Measurements from ENCODE around the gene CAPN9. TPM values are rescaled to one million over a fixed set of nuclear protein-coding genes. Genes with fewer than 3 reads are reported as not detected.

CAPN9 gene
- total RNA-seq, 2 donors from 2014 or later: 1.2 TPM; not detected in 1

DNA sequence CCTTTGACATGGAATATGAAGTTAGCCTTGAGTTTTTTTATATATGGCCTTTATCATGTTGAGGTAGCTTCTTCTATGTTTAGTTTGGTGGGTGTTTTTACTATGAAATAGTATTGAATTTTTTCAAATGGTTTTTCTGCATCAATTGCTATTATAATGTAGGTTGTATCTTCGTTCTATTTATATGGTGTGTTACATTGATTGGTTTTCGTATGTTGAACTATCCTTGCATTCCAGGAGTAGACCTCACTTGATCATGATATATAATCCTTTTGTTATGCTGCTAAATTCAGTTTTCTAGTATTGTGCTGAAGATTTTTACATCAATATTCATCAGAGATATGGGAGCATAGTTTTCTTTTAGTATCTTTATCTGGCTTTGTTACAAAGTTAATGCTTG, 65.4 kb downstream of the CAPN9 start:
- Histone ChIP-seq H3K9me3 (peaks cover 5% of the 10 kb centered on the region), H3K27ac (no peak overlapping the region), H3K27me3 (replicated peaks; ENCODE audit: insufficient read depth) (no peaks in the 10 kb centered on the region), H3K4me3 (no peak overlapping the region), H3K36me3 (no peaks in the 10 kb centered on the region), H3K4me1 (ENCODE audit: control insufficient read depth in 1 of 2, low read depth in 2 of 2) (peaks cover 6 to 23% of the 10 kb centered on the region in 2 donors)
- TF ChIP-seq, protein P1, sequence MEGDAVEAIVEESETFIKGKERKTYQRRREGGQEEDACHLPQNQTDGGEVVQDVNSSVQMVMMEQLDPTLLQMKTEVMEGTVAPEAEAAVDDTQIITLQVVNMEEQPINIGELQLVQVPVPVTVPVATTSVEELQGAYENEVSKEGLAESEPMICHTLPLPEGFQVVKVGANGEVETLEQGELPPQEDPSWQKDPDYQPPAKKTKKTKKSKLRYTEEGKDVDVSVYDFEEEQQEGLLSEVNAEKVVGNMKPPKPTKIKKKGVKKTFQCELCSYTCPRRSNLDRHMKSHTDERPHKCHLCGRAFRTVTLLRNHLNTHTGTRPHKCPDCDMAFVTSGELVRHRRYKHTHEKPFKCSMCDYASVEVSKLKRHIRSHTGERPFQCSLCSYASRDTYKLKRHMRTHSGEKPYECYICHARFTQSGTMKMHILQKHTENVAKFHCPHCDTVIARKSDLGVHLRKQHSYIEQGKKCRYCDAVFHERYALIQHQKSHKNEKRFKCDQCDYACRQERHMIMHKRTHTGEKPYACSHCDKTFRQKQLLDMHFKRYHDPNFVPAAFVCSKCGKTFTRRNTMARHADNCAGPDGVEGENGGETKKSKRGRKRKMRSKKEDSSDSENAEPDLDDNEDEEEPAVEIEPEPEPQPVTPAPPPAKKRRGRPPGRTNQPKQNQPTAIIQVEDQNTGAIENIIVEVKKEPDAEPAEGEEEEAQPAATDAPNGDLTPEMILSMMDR (IDR thresholded peaks at IDR 0.05): no peak
- DNase-seq (ENCODE audit: low spot score) (no peak), ATAC-seq (ENCODE audit: insufficient number of reproducible peaks, low FRiP score, low read depth) (no peak)

DNA sequence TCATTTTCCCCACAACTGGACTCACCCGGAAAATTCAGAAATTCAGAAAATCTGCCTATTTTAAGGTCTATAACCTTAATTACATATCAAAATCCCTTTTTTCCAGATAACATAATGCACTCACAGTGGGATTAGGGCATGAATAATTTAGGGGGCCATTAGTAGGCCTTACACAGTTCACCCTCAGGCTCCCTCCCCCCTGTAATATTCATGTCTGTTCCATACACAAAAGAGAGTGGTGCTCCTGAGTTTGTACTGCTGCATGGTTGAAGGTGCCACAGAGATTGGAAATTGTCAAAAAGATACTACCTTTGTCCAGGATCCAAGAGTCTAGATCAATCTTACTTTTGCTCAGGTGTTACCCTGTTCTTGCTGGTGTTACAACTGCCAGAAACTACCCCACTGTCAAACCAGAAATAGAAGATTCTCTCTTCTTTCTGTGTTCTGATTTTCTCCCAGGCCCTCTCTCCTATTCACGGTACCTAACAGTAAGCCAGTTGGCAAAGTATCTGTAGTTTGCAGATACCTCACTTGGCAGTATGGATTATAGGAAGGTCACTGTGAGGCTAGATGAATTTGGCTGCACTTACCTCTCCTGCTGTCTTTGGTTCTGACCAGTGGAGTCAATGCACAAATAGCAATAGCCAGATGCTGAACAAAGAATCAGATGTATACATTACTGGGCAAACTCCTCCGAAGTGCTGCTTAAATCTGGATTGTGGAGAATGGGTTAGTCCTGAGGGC, 67.9 kb downstream of the CAPN9 start:
- ATAC-seq (ENCODE audit: insufficient number of reproducible peaks, low FRiP score, low read depth) (no peak), DNase-seq (ENCODE audit: low spot score) (no peak)
- H3K36me3 ChIP-seq: no peaks in the 10 kb centered on the region
- no peak overlapping the region for H3K27ac ChIP-seq
- H3K4me3 ChIP-seq: no peak overlapping the region
- no peaks in the 10 kb centered on the region for H3K27me3 ChIP-seq (replicated peaks; ENCODE audit: insufficient read depth)
- TF ChIP-seq, protein P1 (IDR thresholded peaks at IDR 0.05): no peak
- H3K9me3 ChIP-seq: peaks cover 5% of the 10 kb centered on the region
- no peaks in the 10 kb centered on the region for H3K4me1 ChIP-seq (ENCODE audit: control insufficient read depth in 1 of 2, low read depth in 2 of 2)

DNA sequence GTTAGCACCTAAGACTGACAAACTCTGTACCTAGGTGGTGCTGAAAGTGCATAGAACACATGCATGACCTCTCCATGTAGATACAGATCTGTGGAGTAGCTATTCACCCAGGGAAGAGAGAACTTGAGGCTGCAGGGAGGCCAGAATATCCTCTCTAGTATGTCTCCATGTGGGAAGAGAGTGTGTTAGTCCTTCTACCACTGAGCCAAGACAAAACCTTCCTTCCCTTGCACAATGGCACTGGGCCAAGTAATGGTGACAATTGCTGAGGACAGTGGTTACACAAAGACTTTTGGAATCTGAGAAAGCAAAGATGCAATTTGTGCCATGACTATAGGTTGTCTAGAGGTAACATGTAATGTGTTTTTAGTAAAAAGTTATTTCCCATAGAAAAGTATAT, 68.8 kb downstream of the CAPN9 start:
- Histone ChIP-seq H3K27ac (no peak overlapping the region), H3K4me3 (no peak overlapping the region), H3K4me1 (ENCODE audit: control insufficient read depth in 1 of 2, low read depth in 2 of 2) (no peaks in the 10 kb centered on the region), H3K9me3 (peaks cover 5% of the 10 kb centered on the region), H3K27me3 (replicated peaks; ENCODE audit: insufficient read depth) (no peaks in the 10 kb centered on the region), H3K36me3 (no peaks in the 10 kb centered on the region)
- TF ChIP-seq, protein P1 (IDR thresholded peaks at IDR 0.05): no peak
- DNase-seq (ENCODE audit: low spot score): no peak
- ATAC-seq (ENCODE audit: insufficient number of reproducible peaks, low FRiP score, low read depth): no peak

DNA sequence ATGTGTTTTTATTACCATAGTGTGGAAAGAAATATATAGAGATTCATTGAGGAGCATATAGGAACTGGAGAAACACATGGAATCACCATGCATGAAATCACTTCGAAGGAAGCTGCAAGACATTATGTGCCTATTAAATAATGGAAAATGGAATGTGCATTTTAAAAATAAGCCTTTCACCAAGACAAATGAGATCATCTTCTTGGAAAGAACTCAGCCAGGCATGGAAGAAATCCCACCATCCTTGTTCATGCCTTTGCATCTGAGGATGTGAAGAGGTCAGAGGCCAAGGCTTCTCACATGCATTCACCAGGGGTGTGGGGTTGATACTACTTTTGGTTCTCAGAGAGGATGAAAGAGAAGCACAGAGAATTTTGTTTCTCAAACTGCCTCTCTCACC, 71.2 kb downstream of the CAPN9 start:
- ATAC-seq (ENCODE audit: insufficient number of reproducible peaks, low FRiP score, low read depth): no peak
- H3K36me3 ChIP-seq: no peaks in the 10 kb centered on the region
- peaks cover under 1% of the 10 kb centered on the region for H3K9me3 ChIP-seq
- peaks cover 0 to 22% of the 10 kb centered on the region in 2 donors for H3K4me1 ChIP-seq (ENCODE audit: control insufficient read depth in 1 of 2, low read depth in 2 of 2)
- no peak overlapping the region for H3K4me3 ChIP-seq
- TF ChIP-seq, protein P1 (IDR thresholded peaks at IDR 0.05): no peak
- DNase-seq (ENCODE audit: low spot score): no peak
- no peaks in the 10 kb centered on the region for H3K27me3 ChIP-seq (replicated peaks; ENCODE audit: insufficient read depth)
- H3K27ac ChIP-seq: no peak overlapping the region

DNA sequence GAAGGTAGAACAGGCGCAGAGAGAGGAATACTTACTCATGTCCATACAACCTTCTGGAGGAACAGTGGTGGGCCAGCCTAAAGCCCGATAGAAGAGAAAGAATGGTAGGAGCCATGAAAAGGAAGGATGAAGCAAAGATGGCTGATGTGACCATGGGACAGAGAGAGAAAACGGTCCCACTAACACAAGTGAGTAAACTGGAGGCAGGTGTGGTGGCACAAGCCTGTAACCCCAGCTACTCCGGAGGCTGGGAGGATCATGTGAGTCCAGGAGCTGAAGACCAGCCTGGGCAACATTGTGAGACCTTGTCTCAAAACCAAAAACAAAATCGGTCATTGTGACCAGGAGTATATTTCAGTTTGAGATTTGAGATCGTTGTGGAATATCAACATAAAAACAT, 71.7 kb downstream of the CAPN9 start:
- ATAC-seq (ENCODE audit: insufficient number of reproducible peaks, low FRiP score, low read depth) (no peak), DNase-seq (ENCODE audit: low spot score) (no peak)
- TF ChIP-seq, protein P1 (IDR thresholded peaks at IDR 0.05): no peak
- peaks cover 2 to 27% of the 10 kb centered on the region in 2 donors for H3K4me1 ChIP-seq (ENCODE audit: control insufficient read depth in 1 of 2, low read depth in 2 of 2)
- no peaks in the 10 kb centered on the region for H3K36me3 ChIP-seq
- H3K4me3 ChIP-seq: no peak overlapping the region
- H3K9me3 ChIP-seq: no peaks in the 10 kb centered on the region
- H3K27ac ChIP-seq: no peak overlapping the region
- no peaks in the 10 kb centered on the region for H3K27me3 ChIP-seq (replicated peaks; ENCODE audit: insufficient read depth)
